WERI-Rb-1 (cell line): Measurements from ENCODE around the gene AHCY.
"Not testable (repeated sequence)": the region's sequence is repeated elsewhere in the genome, so short reads cannot be mapped to it uniquely, and the experiment has no call there.

Source experiments
- DNase-seq: peaks from one replicate; pipeline ENCODE4 v3.0.0-alpha.2; 2020
- H3K27ac ChIP-seq: fragments of 250-450 bp; sonication (Bioruptor Pico); 2 replicates; pipeline ENCODE4 v1.5.1; 2020; ENCODE audit warnings: mild to moderate bottlenecking, moderate library complexity
- H3K27me3 ChIP-seq: fragments of 250-450 bp; sonication (Bioruptor Pico); 2 replicates; pipeline ENCODE4 v1.5.1; 2021; ENCODE audit warnings: mild to moderate bottlenecking, low read depth, moderate library complexity; ENCODE audit not compliant: insufficient read depth, severe bottlenecking
- H3K36me3 ChIP-seq: fragments of 250-450 bp; sonication (Bioruptor Pico); 2 replicates; pipeline ENCODE4 v1.5.1; 2020; ENCODE audit warnings: mild to moderate bottlenecking, moderate library complexity
- H3K4me3 ChIP-seq: 2 replicates; pipeline ENCODE4 v1.5.1; 2011; ENCODE audit warnings: low read depth, mild to moderate bottlenecking, control low read depth, low read length
- H3K9me3 ChIP-seq: fragments of 250-450 bp; sonication (Bioruptor Pico); 2 replicates; pipeline ENCODE4 v1.5.1; 2021; ENCODE audit warnings: mild to moderate bottlenecking, moderate library complexity; ENCODE audit not compliant: severe bottlenecking
- TF ChIP-seq, protein P1 (sequence below): IDR thresholded peaks from 2 replicates; pipeline ENCODE4 v1.5.1; 2011; ENCODE audit warnings: low read depth, mild to moderate bottlenecking, control low read depth, inconsistent platforms, low read length

Gene AHCY

DNA sequence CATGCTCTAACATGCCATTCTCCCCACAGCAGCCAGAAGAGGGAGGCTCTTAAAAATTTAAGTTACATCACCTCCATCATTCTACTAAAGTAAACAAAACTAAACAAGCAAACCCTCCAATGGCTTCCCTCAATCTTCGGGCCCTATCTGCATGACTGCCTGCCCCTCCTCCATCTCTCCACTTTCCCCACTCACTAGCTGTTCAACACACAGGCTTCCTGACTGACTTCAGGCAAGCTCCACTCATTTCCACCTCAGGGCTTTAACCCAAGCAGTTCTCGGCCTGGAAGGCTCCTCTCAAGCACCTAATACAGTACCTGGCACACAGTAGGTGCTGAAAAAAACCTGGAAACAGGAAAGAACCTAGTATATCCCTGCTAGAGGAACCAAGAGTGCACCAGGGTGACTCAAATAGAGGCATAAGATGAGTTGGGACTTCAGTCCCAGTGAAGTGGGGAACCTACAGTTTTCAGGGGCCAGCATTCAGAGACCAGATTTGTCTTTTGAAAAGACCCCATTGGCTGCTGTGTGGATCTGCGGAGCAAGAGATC is 2.8 kb downstream of the AHCY start:
- Histone ChIP-seq H3K4me3 (no peak overlapping the region), H3K27me3 (no peaks in the 10 kb centered on the region), H3K9me3 (no peaks in the 10 kb centered on the region), H3K36me3 (peaks cover 39% of the 10 kb centered on the region), H3K27ac (peak overlapping the region; percentile 64)
- TF ChIP-seq, protein P1, sequence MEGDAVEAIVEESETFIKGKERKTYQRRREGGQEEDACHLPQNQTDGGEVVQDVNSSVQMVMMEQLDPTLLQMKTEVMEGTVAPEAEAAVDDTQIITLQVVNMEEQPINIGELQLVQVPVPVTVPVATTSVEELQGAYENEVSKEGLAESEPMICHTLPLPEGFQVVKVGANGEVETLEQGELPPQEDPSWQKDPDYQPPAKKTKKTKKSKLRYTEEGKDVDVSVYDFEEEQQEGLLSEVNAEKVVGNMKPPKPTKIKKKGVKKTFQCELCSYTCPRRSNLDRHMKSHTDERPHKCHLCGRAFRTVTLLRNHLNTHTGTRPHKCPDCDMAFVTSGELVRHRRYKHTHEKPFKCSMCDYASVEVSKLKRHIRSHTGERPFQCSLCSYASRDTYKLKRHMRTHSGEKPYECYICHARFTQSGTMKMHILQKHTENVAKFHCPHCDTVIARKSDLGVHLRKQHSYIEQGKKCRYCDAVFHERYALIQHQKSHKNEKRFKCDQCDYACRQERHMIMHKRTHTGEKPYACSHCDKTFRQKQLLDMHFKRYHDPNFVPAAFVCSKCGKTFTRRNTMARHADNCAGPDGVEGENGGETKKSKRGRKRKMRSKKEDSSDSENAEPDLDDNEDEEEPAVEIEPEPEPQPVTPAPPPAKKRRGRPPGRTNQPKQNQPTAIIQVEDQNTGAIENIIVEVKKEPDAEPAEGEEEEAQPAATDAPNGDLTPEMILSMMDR = no peak
- no peak for DNase-seq

DNA sequence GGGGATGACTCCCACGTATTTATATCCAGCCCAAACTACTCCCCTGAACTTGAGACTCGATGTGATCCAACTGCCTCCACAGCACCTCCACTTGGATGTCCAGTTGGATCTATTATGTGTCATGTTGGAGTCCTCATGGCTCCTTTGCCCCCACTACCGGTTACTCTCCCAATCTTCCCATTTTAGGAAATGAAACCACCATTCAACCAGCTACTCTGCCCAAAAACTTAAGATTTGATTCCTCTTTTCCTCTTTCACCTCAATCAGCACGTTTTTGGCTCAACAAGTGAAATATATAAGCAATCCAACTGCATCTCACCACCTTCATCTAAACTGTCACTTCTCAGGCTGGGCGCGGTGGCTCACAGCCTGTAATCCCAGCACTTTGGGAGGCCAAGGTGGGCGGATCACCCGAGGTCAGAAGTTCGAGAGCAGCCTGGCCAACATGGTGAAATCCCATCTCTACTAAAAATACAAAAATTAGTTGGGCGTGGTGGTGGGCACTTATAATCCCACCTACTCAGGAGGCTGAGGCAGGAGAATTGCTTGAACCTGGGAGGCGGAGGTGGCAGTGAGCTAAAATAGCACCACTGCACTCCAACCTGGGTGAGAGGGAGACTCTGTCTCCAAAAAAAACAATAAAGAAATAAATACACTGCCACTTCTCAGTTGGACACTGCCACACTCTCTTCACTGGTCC is 3.4 kb downstream of the AHCY start:
- no peaks in the 10 kb centered on the region for H3K27me3 ChIP-seq
- H3K27ac ChIP-seq = no peak overlapping the region
- no peak overlapping the region for H3K4me3 ChIP-seq
- peaks cover 45% of the 10 kb centered on the region for H3K36me3 ChIP-seq
- DNase-seq = no peak
- H3K9me3 ChIP-seq = no peaks in the 10 kb centered on the region
- TF ChIP-seq, protein P1 = no peak

DNA sequence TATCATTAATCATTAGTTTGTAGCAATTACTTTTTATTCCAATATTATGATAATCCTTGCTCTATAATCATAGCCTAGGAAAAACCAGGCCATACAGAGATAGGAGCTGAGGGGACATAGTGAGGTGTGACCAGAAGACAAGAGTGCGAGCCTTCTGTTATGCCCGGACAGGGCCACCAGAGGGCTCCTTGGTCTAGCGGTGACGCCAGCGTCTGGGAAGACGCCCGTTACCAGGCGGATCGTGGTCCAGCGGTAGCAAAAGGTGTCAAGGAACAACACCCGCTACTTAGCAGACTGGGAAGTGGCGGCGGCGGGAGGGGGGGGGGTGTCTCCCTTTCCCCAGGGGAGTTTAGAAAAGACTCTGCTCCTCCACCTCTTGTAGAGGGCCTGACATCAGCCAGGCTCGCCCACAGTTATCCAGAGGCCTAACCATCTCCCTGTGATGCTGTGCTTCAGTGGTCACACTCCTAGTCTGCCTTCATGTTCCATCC is 4.8 kb downstream of the AHCY start:
- not testable (repeated sequence) for DNase-seq
- peaks cover 59% of the 10 kb centered on the region for H3K36me3 ChIP-seq

DNA sequence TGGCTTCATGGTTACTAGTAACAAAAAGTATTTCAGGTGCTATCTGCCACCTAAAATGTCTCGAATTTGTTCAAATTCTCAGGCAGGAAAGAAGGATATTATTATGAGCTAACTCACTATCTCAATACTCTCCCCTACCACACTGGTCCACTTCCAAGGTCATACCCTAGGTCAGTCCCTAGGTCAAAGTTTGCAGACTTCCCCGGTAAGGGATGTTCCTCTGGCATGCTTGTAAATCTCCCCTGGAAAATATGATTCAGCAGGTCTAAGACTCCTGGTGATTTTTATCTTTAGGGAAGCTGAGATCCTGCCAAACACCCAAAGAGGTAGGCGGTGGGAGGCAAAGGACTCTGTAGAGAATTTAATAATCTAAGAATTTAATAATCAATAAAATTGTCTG is 6.7 kb downstream of the AHCY start:
- no peak for DNase-seq
- H3K27me3 ChIP-seq = no peaks in the 10 kb centered on the region
- no peak overlapping the region for H3K27ac ChIP-seq
- TF ChIP-seq, protein P1 = no peak
- peaks cover 75% of the 10 kb centered on the region for H3K36me3 ChIP-seq
- no peak overlapping the region for H3K4me3 ChIP-seq
- no peaks in the 10 kb centered on the region for H3K9me3 ChIP-seq

More for the DNA sequence above, 4.8 kb downstream of the AHCY start:
- H3K27me3 ChIP-seq, H3K27ac ChIP-seq, H3K9me3 ChIP-seq, H3K4me3 ChIP-seq: not testable (repeated sequence)

DNA sequence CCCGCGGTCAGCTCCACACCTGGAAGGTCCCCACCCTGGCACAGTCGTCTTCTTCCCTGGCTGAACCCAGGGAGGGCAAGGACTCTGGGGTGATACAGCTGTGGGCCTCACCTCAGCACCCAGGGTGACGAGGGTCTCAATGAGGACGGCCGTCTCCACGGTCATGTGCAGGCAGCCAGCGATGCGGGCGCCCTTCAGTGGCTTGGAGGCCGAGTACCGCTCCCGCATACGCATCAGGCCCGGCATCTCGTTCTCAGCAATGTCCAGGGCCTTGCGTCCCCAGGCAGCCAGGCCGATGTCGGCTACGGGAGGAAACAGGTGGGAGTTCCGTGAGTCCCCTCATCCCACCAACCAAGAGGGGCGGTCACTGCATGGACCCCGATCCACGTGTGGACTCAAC is 7.9 kb downstream of the AHCY start:
- H3K9me3 ChIP-seq = no peaks in the 10 kb centered on the region
- H3K27me3 ChIP-seq = no peaks in the 10 kb centered on the region
- DNase-seq = no peak
- peaks cover 82% of the 10 kb centered on the region for H3K36me3 ChIP-seq
- TF ChIP-seq, protein P1 = no peak
- no peak overlapping the region for H3K4me3 ChIP-seq
- no peak overlapping the region for H3K27ac ChIP-seq

DNA sequence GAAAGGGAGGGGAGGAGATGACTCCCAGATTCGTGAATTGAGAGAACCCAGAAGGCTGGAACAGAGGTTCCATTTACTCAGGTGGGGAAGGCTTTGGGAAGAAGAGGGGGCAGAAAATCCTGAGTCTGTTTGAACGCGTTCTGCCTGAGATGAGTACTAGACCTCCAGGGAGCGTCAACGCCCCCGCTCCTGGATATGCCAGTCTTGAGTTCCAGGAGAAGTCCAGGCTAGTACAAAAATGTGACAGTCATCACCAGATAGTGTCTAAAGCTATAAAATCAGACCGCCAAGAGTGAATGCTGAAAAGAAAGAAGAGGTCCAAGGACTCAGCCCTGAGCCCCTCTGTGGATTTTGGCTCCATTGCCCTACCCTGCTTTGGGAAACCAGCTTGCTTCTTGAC is 8.6 kb downstream of the AHCY start:
- Histone ChIP-seq H3K4me3 (no peak overlapping the region), H3K36me3 (peaks cover 84% of the 10 kb centered on the region), H3K27me3 (no peaks in the 10 kb centered on the region), H3K9me3 (no peaks in the 10 kb centered on the region), H3K27ac (no peak overlapping the region)
- TF ChIP-seq, protein P1 = no peak
- DNase-seq = no peak
